GM23248 (cell line): ENCODE measurements around the gene CTBP2. TPM values are rescaled to one million over a fixed set of nuclear protein-coding genes. Genes with fewer than 3 reads are reported as not detected.

ENCODE experiments used
- DNase-seq: peaks from one replicate; pipeline ENCODE4 v3.0.0-alpha.2; 2015
- H2AFZ ChIP-seq: fragments of 200-600 bp; sonication (generic); 2 replicates; pipeline ENCODE4 v1.6.1; 2016; ENCODE audit warnings: antibody characterized with exemption
- H3F3A ChIP-seq: fragments of 200-600 bp; sonication (generic); 2 replicates; pipeline ENCODE4 v1.6.1; 2016; ENCODE audit warnings: mild to moderate bottlenecking, antibody characterized with exemption, mixed run types; ENCODE audit not compliant: insufficient read depth
- H3K27ac ChIP-seq: fragments of 200-600 bp; sonication (generic); 2 replicates; pipeline ENCODE4 v1.5.1; 2016; ENCODE audit warnings: mild to moderate bottlenecking
- H3K27me3 ChIP-seq: fragments of 200-600 bp; sonication (generic); replicated peaks from 2 replicates; pipeline ENCODE4 v1.6.1; 2016; ENCODE audit warnings: mild to moderate bottlenecking; ENCODE audit not compliant: insufficient read depth
- H3K36me3 ChIP-seq: fragments of 200-600 bp; sonication (generic); 2 replicates; pipeline ENCODE4 v1.6.1; 2016; ENCODE audit warnings: low read depth, mild to moderate bottlenecking
- H3K4me1 ChIP-seq: fragments of 200-600 bp; sonication (generic); 2 replicates; pipeline ENCODE4 v1.6.1; 2016; ENCODE audit warnings: mild to moderate bottlenecking; ENCODE audit not compliant: insufficient read depth
- H3K4me2 ChIP-seq: fragments of 200-600 bp; sonication (generic); one replicate; pipeline ENCODE4 v1.6.1; 2016; ENCODE audit warnings: mild to moderate bottlenecking; ENCODE audit not compliant: unreplicated experiment
- H3K4me3 ChIP-seq: fragments of 200-600 bp; sonication (generic); 2 replicates; pipeline ENCODE4 v1.5.1; 2016; ENCODE audit warnings: mild to moderate bottlenecking
- H3K79me2 ChIP-seq: fragments of 200-600 bp; sonication (generic); 2 replicates; pipeline ENCODE4 v1.6.1; 2016; ENCODE audit warnings: mild to moderate bottlenecking; ENCODE audit not compliant: insufficient read depth
- H3K9ac ChIP-seq: fragments of 200-600 bp; sonication (generic); 2 replicates; pipeline ENCODE4 v1.6.1; 2016; ENCODE audit warnings: mild to moderate bottlenecking
- H3K9me2 ChIP-seq: fragments of 200-600 bp; sonication (generic); 2 replicates; pipeline ENCODE4 v1.6.1; 2016; ENCODE audit warnings: mixed run types, mild to moderate bottlenecking, moderate library complexity; ENCODE audit not compliant: insufficient read depth
- H3K9me3 ChIP-seq: fragments of 200-600 bp; sonication (generic); one replicate; pipeline ENCODE4 v1.6.1; 2017; ENCODE audit warnings: low read depth
- H4K20me1 ChIP-seq: fragments of 200-600 bp; sonication (generic); 2 replicates; pipeline ENCODE4 v1.6.0; 2016; ENCODE audit not compliant: insufficient read depth
- EZH2 ChIP-seq: fragments of 200-600 bp; sonication (generic); IDR thresholded peaks from 2 replicates; pipeline ENCODE4 v1.6.1; 2018; ENCODE audit warnings: antibody characterized with exemption, mild to moderate bottlenecking; ENCODE audit not compliant: insufficient read depth, poor library complexity, severe bottlenecking
- EZH2phosphoT487 ChIP-seq: fragments of 200-600 bp; sonication (generic); IDR thresholded peaks from 2 replicates; pipeline ENCODE4 v1.6.1; 2018; ENCODE audit warnings: antibody characterized with exemption, moderate library complexity, mild to moderate bottlenecking, low read depth; ENCODE audit not compliant: insufficient read depth
- WGBS, 2 experiments: methylation state at CpG; one replicate each; pipeline ENCODE4 v1.1.6; 2015 to 2017; ENCODE audit warnings: low lambda C conversion rate in 2 of 2, low coverage in 1 of 2; ENCODE audit errors: missing lambda C conversion rate in 2 of 2; 5-methylcytosine and 5-hydroxymethylcytosine counted together
- in situ Hi-C: fragments of 300-500 bp; cut with MboI; formaldehyde crosslinking; loops from 2 replicates; pipeline ENCODE4 v1.15.0; 2020
- polyA plus RNA-seq: library from polyadenylated mRNA; unstranded; fragments of >200 nt; fragmentation: Nextera tagmentation; extraction: Ambion mirVana; gene quantifications from 2 replicates; pipeline ENCODE4 v1.2.1, GENCODE V29; 2016
- total RNA-seq: library from RNA; depleted of rRNA; stranded (reverse); fragments of >200 nt; shearing (Covaris generic); gene quantifications from 2 replicates; pipeline ENCODE4 v1.2.3, GENCODE V29; 2014

The CTBP2 gene
- total and polyA plus RNA-seq, 2 experiments from 2014 or later = 52.0 to 65.5 TPM

DNA sequence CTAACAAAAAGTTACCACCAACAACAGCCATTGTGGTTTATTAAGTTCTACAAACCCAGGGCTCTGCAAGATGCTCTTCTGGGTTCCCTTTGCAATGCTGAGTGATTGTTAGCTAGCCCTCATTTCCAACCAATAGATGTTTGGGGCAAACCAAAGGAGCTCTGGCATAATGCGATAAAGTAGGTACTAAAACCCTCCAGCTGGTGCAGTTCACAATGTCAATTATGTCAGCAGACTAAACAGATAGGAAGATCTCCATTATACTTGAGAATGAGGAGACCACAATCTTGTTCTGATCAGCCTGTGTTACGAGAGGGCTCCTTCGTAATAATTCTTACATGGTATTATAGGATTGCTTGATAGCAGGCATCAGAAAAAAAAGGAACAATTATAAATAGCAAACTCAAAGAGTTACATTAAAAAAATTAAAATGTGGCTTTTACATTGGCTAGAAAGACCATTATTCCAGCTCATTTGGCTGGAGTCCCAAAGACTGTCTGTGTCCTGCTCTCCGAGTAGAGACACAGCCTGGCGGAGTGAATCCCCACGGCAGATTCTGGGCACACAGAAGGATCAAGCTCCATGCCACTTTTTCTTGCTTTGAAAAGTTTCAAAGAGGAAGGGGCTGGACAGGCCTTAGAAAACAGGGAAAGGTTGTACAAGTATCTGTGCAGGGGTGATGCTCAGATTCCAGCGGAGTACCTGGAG is 124.6 kb downstream of the CTBP2 start:
- peaks cover 26% of the 10 kb centered on the region; the same call in 1 of the 2 replicates for H3F3A ChIP-seq
- TF ChIP-seq EZH2 (no peak), EZH2phosphoT487 (no peak)
- no peak for DNase-seq
- H2AFZ ChIP-seq = no peak overlapping the region
- H3K36me3 ChIP-seq = no peaks in the 10 kb centered on the region
- in situ Hi-C loops = loop anchor here (25.0 kb wide), 1 partner anchor 677 kb away; the partner anchor contains the start of gene EDRF1
- peaks cover 96% of the 10 kb centered on the region for H3K79me2 ChIP-seq
- H3K4me1 ChIP-seq = peaks cover 29% of the 10 kb centered on the region
- WGBS, 2 experiments = 79 to 84% methylated on average over 7 of the region's 7 CpGs
- peak overlapping the region; percentile 71 for H3K27ac ChIP-seq
- H3K9me2 ChIP-seq = no peaks in the 10 kb centered on the region
- peak overlapping the region; percentile 46 for H3K4me2 ChIP-seq
- H3K9ac ChIP-seq = peak overlapping the region; percentile 52
- H3K4me3 ChIP-seq = peak overlapping the region; percentile 20; the same call in 1 of the 2 replicates
- no peaks in the 10 kb centered on the region for H3K9me3 ChIP-seq
- no peaks in the 10 kb centered on the region for H3K27me3 ChIP-seq
- H4K20me1 ChIP-seq = no peaks in the 10 kb centered on the region

DNA sequence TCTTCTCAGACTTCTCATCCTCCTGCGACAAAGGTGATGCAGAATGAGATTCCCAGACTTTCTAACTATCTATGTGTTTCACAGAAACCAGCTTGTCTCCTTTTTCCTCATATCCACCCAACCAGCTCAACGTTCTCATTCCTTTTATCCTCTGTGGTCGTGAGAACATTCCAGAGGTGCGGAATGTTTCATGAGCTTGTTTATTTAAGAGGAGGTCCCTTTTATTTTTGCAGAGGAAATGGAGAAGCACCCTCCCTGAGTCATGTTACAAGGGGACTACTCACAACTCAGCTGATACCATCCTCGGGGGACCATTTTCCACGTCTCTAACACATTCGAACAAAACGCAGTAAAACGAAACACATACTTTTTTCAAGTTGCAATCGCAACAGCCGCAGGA is 125.2 kb downstream of the CTBP2 start:
- Histone ChIP-seq H4K20me1 (no peaks in the 10 kb centered on the region), H3K4me3 (peak overlapping the region; percentile 20), H2AFZ (no peak overlapping the region)

DNA sequence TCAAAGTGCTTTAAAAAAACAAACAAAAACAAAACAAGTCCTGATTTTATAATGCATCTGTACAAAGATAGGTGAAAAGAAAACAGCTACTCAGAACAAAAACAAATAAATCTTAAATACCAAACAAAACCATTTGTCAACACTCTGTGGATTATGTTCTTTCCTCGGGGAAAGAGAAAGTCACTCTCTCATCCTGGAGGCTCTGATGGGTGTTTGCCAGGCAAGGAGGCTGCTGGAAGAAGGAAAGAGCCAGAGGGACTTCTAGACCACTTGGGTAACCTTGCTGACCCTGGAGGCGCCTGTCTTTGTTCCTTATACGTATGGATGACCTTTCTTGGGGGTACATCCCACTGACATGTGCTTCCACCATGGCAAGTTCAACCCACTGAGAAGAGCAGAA is 125.7 kb downstream of the CTBP2 start:
- Histone ChIP-seq H3K9me3 (no peaks in the 10 kb centered on the region), H2AFZ (no peak overlapping the region), H4K20me1 (no peaks in the 10 kb centered on the region), H3K27me3 (no peaks in the 10 kb centered on the region), H3K36me3 (no peaks in the 10 kb centered on the region), H3K9ac (peak overlapping the region; percentile 52; the same call in 1 of the 2 replicates), H3K4me3 (peak overlapping the region; percentile 20), H3F3A (peaks cover 26% of the 10 kb centered on the region; the same call in 1 of the 2 replicates), H3K4me2 (peak overlapping the region; percentile 46), H3K9me2 (no peaks in the 10 kb centered on the region), H3K4me1 (peaks cover 29% of the 10 kb centered on the region), H3K79me2 (peaks cover 96% of the 10 kb centered on the region), H3K27ac (peak overlapping the region; percentile 71)
- WGBS, 2 experiments = 65 to 70% methylated on average over 3 of the region's 3 CpGs
- in situ Hi-C loops = loop anchor here (25.0 kb wide), 1 partner anchor 678 kb away; the partner anchor contains the start of gene EDRF1
- DNase-seq = peak; percentile 49
- TF ChIP-seq EZH2 = no peak
- TF ChIP-seq EZH2phosphoT487 = no peak

More for the DNA sequence above, 125.2 kb downstream of the CTBP2 start:
- H3F3A ChIP-seq = peaks cover 26% of the 10 kb centered on the region; the same call in 1 of the 2 replicates
- DNase-seq = peak; percentile 84
- H3K9me3 ChIP-seq = no peaks in the 10 kb centered on the region
- H3K4me2 ChIP-seq = peak overlapping the region; percentile 46
- no peaks in the 10 kb centered on the region for H3K27me3 ChIP-seq
- TF ChIP-seq EZH2phosphoT487 = no peak
- TF ChIP-seq EZH2 = no peak
- H3K36me3 ChIP-seq = no peaks in the 10 kb centered on the region
- H3K79me2 ChIP-seq = peaks cover 96% of the 10 kb centered on the region
- H3K9me2 ChIP-seq = no peaks in the 10 kb centered on the region
- in situ Hi-C loops = loop anchor here (25.0 kb wide), 1 partner anchor 677 kb away; the partner anchor contains the start of gene EDRF1
- H3K9ac ChIP-seq = peak overlapping the region; percentile 52
- peak overlapping the region; percentile 71 for H3K27ac ChIP-seq
- 40 to 48% methylated on average over 11 of the region's 11 CpGs for WGBS, 2 experiments
- peaks cover 29% of the 10 kb centered on the region for H3K4me1 ChIP-seq

DNA sequence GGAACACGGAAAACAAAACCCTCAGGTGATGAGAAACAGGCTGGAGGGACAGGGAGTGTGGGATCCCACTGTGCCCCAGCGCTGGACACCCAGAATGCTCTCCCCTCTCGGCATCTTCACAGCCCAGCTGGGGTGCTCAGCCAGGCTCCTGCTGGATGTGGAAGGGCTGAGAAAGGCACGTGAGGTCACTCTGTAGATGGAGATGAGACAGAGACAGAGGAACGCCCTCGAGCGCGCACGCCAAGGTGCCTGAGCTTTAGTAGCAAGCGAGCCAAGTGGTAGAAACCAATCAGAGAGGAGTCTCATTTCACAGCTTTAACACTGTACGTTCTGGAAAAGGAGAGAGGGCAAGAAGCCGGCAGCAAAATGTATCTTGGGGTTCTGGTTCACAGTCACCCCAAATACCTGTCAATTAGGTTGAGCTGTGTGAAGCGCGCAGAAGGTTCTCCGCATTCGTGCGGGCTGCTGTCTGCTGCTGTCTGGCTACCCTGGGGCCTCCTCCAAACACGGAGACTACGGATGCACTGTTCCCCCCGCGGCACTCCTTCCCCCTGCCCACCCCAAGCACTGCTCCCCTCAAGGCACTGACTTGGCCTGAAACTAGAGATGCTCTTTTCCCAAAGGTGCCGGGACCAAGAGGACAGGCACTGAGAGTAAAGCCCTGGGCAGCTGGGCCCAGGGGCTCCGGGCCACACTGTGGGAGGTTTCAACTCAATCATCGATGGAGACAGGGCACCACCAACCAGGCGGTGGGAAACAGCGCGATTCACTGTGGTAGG is 127.0 kb downstream of the CTBP2 start:
- H3K4me1 ChIP-seq = peaks cover 38% of the 10 kb centered on the region

More for the DNA sequence above, 127.0 kb downstream of the CTBP2 start:
- Histone ChIP-seq H4K20me1 (peaks cover 5% of the 10 kb centered on the region; the same call in 1 of the 2 replicates), H3K9me3 (no peaks in the 10 kb centered on the region), H3K9me2 (no peaks in the 10 kb centered on the region), H3K36me3 (no peaks in the 10 kb centered on the region), H3K4me2 (no peak overlapping the region), H3K79me2 (peaks cover 94% of the 10 kb centered on the region), H3K27me3 (no peaks in the 10 kb centered on the region), H3K27ac (no peak overlapping the region), H3F3A (peaks cover 34% of the 10 kb centered on the region), H3K9ac (no peak overlapping the region), H3K4me3 (no peak overlapping the region), H2AFZ (no peak overlapping the region)
- WGBS, 2 experiments = 85% methylated on average over 26 to 27 of the region's 27 CpGs
- TF ChIP-seq EZH2phosphoT487 (no peak), EZH2 (no peak)
- in situ Hi-C loops = loop anchor here (25.0 kb wide), 1 partner anchor 679 kb away; the partner anchor contains the start of gene EDRF1
- no peak for DNase-seq
